IMR-90 (cell line): Measurements from ENCODE around the gene FOXC1. TPM values are rescaled to one million over a fixed set of nuclear protein-coding genes. Genes with fewer than 3 reads are reported as not detected.

Experiments
- ATAC-seq: fragments of 200-7000 bp; cut with Tn5 transposase; 2 replicates; pipeline ENCODE4 v1.9.1; 2020; ENCODE audit warnings: low read depth, mild to moderate bottlenecking, moderate library complexity
- BruUV-seq: library from RNA; stranded (reverse); fragments of 400-500 nt; replicated peaks from 2 replicates; lab custom pipeline; 2021; lab: Mats Ljungman, UMichigan
- CTCF ChIA-PET: fragments of 300-600 bp; formaldehyde crosslinking; extraction: SDS; loops from one replicate; lab custom pipeline; 2021; ENCODE audit warnings: antibody characterized with exemption; lab: Yijun Ruan, JAX
- POLR2A ChIA-PET: fragments of 300-600 bp; sonication (Branson Sonifier 250); formaldehyde crosslinking; loops from one replicate; lab custom pipeline; 2022; ENCODE audit warnings: antibody characterized with exemption; ENCODE audit not compliant: unreplicated experiment; lab: Charles Lee
- DNase-seq: peaks from one replicate; pipeline ENCODE4 v3.0.0; 2013
- H2AFZ ChIP-seq: replicated peaks from 2 replicates; pipeline ENCODE3; 2013; ENCODE audit warnings: low read length, mild to moderate bottlenecking; ENCODE audit not compliant: poor library complexity
- H2AK5ac ChIP-seq: 2 replicates; pipeline ENCODE4 v1.6.1; 2013; ENCODE audit warnings: low read depth, low read length, inconsistent platforms
- H2AK9ac ChIP-seq: replicated peaks from 2 replicates; pipeline ENCODE3; 2013; ENCODE audit warnings: mild to moderate bottlenecking, low read depth, low read length, moderate library complexity; ENCODE audit not compliant: poor library complexity
- H2BK120ac ChIP-seq: 2 replicates; pipeline ENCODE4 v1.6.1; 2013; ENCODE audit warnings: low read depth, low read length, inconsistent platforms
- H2BK15ac ChIP-seq: 3 replicates; pipeline ENCODE4 v1.6.1; 2013; ENCODE audit warnings: low read depth, low read length, inconsistent platforms
- H2BK20ac ChIP-seq: 2 replicates; pipeline ENCODE4 v1.6.1; 2013; ENCODE audit warnings: low read depth, mild to moderate bottlenecking, inconsistent platforms, low read length, moderate library complexity
- H2BK5ac ChIP-seq: 2 replicates; pipeline ENCODE4 v1.6.1; 2013; ENCODE audit warnings: mild to moderate bottlenecking, low read depth, low read length, inconsistent platforms; ENCODE audit not compliant: poor library complexity, severe bottlenecking
- H3K14ac ChIP-seq: replicated peaks from 2 replicates; pipeline ENCODE4 v1.6.1; 2013; ENCODE audit warnings: low read depth, low read length, inconsistent platforms
- H3K18ac ChIP-seq: 2 replicates; pipeline ENCODE4 v1.6.1; 2013; ENCODE audit warnings: low read depth, low read length, control low read depth
- H3K23ac ChIP-seq: 2 replicates; pipeline ENCODE4 v1.6.1; 2013; ENCODE audit warnings: low read depth, low read length, inconsistent platforms
- H3K27ac ChIP-seq: 2 replicates; pipeline ENCODE4 v1.5.1; 2013; ENCODE audit warnings: mild to moderate bottlenecking, control low read depth, low read length; ENCODE audit not compliant: insufficient read depth
- H3K27me3 ChIP-seq: 2 replicates; pipeline ENCODE4 v1.6.1; 2013; ENCODE audit warnings: low read length; ENCODE audit not compliant: control insufficient read depth, insufficient read depth
- H3K36me3 ChIP-seq: 2 replicates; pipeline ENCODE4 v1.6.1; 2013; ENCODE audit warnings: low read length, mixed read lengths; ENCODE audit not compliant: control insufficient read depth, insufficient read depth
- H3K4ac ChIP-seq: 2 replicates; pipeline ENCODE4 v1.6.1; 2013; ENCODE audit warnings: low read depth, low read length, inconsistent platforms
- H3K4me1 ChIP-seq: 2 replicates; pipeline ENCODE4 v1.6.1; 2013; ENCODE audit warnings: low read length, mixed read lengths; ENCODE audit not compliant: control insufficient read depth, insufficient read depth
- H3K4me2 ChIP-seq: 2 replicates; pipeline ENCODE4 v1.6.1; 2013; ENCODE audit warnings: low read depth, mild to moderate bottlenecking, control low read depth, low read length, moderate library complexity
- H3K4me3 ChIP-seq: 2 replicates; pipeline ENCODE4 v1.5.1; 2013; ENCODE audit warnings: low read depth, mild to moderate bottlenecking, control low read depth, low read length, moderate library complexity; ENCODE audit not compliant: insufficient read depth
- H3K56ac ChIP-seq: 2 replicates; pipeline ENCODE4 v1.6.1; 2013; ENCODE audit warnings: low read length, inconsistent platforms; ENCODE audit not compliant: insufficient read depth; ENCODE audit errors: extremely low read depth
- H3K79me1 ChIP-seq, 2 experiments: 2 replicates each; pipeline ENCODE4 v1.6.1; 2013; ENCODE audit warnings: low read length in 2 of 2, inconsistent platforms in 1 of 2, low read depth in 1 of 2
- H3K9ac ChIP-seq: 2 replicates; pipeline ENCODE4 v1.6.1; 2013; ENCODE audit warnings: low read depth, low read length, control low read depth
- H3K9me1 ChIP-seq: 2 replicates; pipeline ENCODE4 v1.6.1; 2013; ENCODE audit warnings: low read length, inconsistent platforms; ENCODE audit not compliant: insufficient read depth
- H3K9me3 ChIP-seq: 2 replicates; pipeline ENCODE4 v1.6.1; 2013; ENCODE audit warnings: low read length; ENCODE audit not compliant: control insufficient read depth, insufficient read depth
- H4K20me1 ChIP-seq: 2 replicates; pipeline ENCODE4 v1.6.1; 2013; ENCODE audit warnings: low read length, inconsistent platforms; ENCODE audit not compliant: insufficient read depth
- H4K5ac ChIP-seq: 2 replicates; pipeline ENCODE4 v1.6.1; 2013; ENCODE audit warnings: mild to moderate bottlenecking, low read depth, low read length, control low read depth
- H4K8ac ChIP-seq, 2 experiments: 2 replicates each; pipeline ENCODE4 v1.6.1; 2013; ENCODE audit warnings: low read depth in 2 of 2, low read length in 2 of 2, control low read depth in 1 of 2, inconsistent platforms in 1 of 2
- H4K91ac ChIP-seq: 2 replicates; pipeline ENCODE4 v1.6.1; 2013; ENCODE audit warnings: low read depth, low read length, inconsistent platforms; ENCODE audit not compliant: insufficient read depth
- RAD21 ChIP-seq: IDR thresholded peaks from 2 replicates; pipeline ENCODE4 v1.6.1; 2012; ENCODE audit warnings: low read length, improper control_type of control experiment
- WGBS, 2 experiments: methylation state at CpG; one replicate each; pipeline versions ENCODE4 v1.1.5 to v1.1.7; 2013; ENCODE audit warnings: missing lambda C conversion rate in 2 of 2; ENCODE audit not compliant: insufficient read length in 1 of 2; ENCODE audit errors: extremely low coverage in 2 of 2; 5-methylcytosine and 5-hydroxymethylcytosine counted together
- dilution Hi-C: fragments of 300-500 bp; cut with HindIII; formaldehyde crosslinking; loops from one replicate; pipeline ENCODE4 v1.14.3; 2018; ENCODE audit warnings: low sequenced_read_pairs; ENCODE audit not compliant: unreplicated experiment
- in situ Hi-C: fragments of 300-500 bp; cut with MboI; formaldehyde crosslinking; loops from 3 replicates; pipeline ENCODE4 v1.14.3; 2019; ENCODE audit warnings: low sequenced_read_pairs, inconsistent platforms, mixed read lengths
- intact Hi-C: fragments of 100-400 bp; cut with micrococcal nuclease; formaldehyde crosslinking; loops from 2 replicates; pipeline ENCODE4 v1.10.0; 2022
- polyA plus RNA-seq, 3 experiments: library from polyadenylated mRNA; depleted of rRNA; stranded (reverse); fragments of >200 nt; gene quantifications; 2 replicates each; pipeline ENCODE4 v1.2.3, GENCODE V29; 2012; ENCODE audit warnings: low replicate concordance in 1 of 3
- total RNA-seq: library from RNA; depleted of rRNA; stranded (reverse); fragments of >200 nt; gene quantifications from 2 replicates; pipeline ENCODE4 v1.2.3, GENCODE V29; 2012
- TF ChIP-seq, protein P1 (sequence below): fragments of 150-350 bp; IDR thresholded peaks from 2 replicates; pipeline ENCODE4 v1.6.1; 2017; ENCODE audit warnings: mild to moderate bottlenecking, antibody characterized with exemption, low read length, low read depth

FOXC1 gene
- total and polyA plus RNA-seq, 2 of the 4 experiments (the other 2 are of a cell fraction), result 1.3 to 4.0 TPM

DNA sequence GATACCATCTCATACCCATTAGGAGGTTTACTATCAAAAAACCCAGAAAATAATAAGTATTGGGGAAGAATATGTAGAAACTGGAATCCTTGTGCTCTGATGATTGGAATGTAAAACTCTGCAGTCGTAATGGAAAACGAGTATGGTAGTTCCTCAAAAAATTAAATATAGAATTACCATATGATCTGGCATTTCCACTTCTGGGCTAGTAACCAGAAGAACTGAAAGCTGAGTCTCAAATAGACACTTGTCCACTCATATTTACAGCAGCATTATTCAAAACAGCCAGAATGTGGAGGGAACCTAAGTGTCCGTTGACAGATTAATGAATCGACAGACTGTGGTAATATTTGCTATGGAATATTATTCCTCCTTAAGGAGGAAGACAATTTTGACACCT, 44.3 kb downstream of the FOXC1 start:
- TF ChIP-seq RAD21, result no peak
- TF ChIP-seq, protein P1, sequence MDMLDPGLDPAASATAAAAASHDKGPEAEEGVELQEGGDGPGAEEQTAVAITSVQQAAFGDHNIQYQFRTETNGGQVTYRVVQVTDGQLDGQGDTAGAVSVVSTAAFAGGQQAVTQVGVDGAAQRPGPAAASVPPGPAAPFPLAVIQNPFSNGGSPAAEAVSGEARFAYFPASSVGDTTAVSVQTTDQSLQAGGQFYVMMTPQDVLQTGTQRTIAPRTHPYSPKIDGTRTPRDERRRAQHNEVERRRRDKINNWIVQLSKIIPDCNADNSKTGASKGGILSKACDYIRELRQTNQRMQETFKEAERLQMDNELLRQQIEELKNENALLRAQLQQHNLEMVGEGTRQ, result no peak
- no peak overlapping the region for H2AK9ac ChIP-seq
- no peak overlapping the region for H2BK5ac ChIP-seq
- peaks cover 4% of the 10 kb centered on the region; the same call in 1 of the 2 replicates for H3K9me1 ChIP-seq
- H3K9ac ChIP-seq, result no peak overlapping the region
- H3K9me3 ChIP-seq, result no peaks in the 10 kb centered on the region
- H3K27ac ChIP-seq, result no peak overlapping the region
- H3K4me1 ChIP-seq, result no peaks in the 10 kb centered on the region
- no peak overlapping the region for H2BK20ac ChIP-seq
- H3K4me2 ChIP-seq, result no peak overlapping the region
- ATAC-seq (no peak), DNase-seq (no peak)
- H3K27me3 ChIP-seq, result no peaks in the 10 kb centered on the region
- no peak overlapping the region for H3K23ac ChIP-seq
- H2BK120ac ChIP-seq, result no peak overlapping the region
- H2BK15ac ChIP-seq, result no peak overlapping the region
- dilution Hi-C loops, result no loop called here
- no peak overlapping the region for H3K18ac ChIP-seq
- H3K4ac ChIP-seq, result no peak overlapping the region
- no peak overlapping the region for H2AFZ ChIP-seq
- no peak overlapping the region for H4K91ac ChIP-seq
- no peak overlapping the region for H3K14ac ChIP-seq
- H4K5ac ChIP-seq, result no peak overlapping the region
- in situ Hi-C loops, result no loop called here
- H4K20me1 ChIP-seq, result no peaks in the 10 kb centered on the region
- no peak overlapping the region for H4K8ac ChIP-seq
- ChIA-PET CTCF (no interaction called here), POLR2A (no interaction called here)
- no peak overlapping the region for H3K4me3 ChIP-seq
- no peak overlapping the region for H3K56ac ChIP-seq
- no peaks in the 10 kb centered on the region for H3K36me3 ChIP-seq
- no peak overlapping the region for H2AK5ac ChIP-seq
- BruUV-seq, result no TSS peak
- no peaks in the 10 kb centered on the region for H3K79me1 ChIP-seq
- intact Hi-C loops, result no loop called here
- no CpG with 5 or more reads among the region's 4 CpGs for WGBS, 2 experiments
